ENCODE results near the gene LSR. TPM values are rescaled to one million over a fixed set of nuclear protein-coding genes. Genes with fewer than 3 reads are reported as not detected.

LSR gene
- total RNA-seq, 1 donor from 2014 or later = 0.83 TPM

- no peaks in the 10 kb centered on the region for H3K36me3 Mint-ChIP-seq (ENCODE audit: unreplicated experiment)
- no peaks in the 10 kb centered on the region for H3K9me3 Mint-ChIP-seq (ENCODE audit: unreplicated experiment)
- no peak for TF ChIP-seq CTCF (IDR thresholded peaks at IDR 0.05)
- H3K4me1 Mint-ChIP-seq (ENCODE audit: unreplicated experiment) = no peaks in the 10 kb centered on the region
- no peak overlapping the region for H3K4me3 Mint-ChIP-seq (ENCODE audit: unreplicated experiment)
- H3K27me3 Mint-ChIP-seq (ENCODE audit: unreplicated experiment) = no peaks in the 10 kb centered on the region
- no peak overlapping the region for H3K27ac Mint-ChIP-seq (ENCODE audit: unreplicated experiment)
- DNase-seq (ENCODE audit: extremely low spot score, unreplicated experiment) = no peak
These were observed 51.5 kb downstream of the LSR start for GRCh38 chr19:35300339-35300649.

- H3K4me3 Mint-ChIP-seq (ENCODE audit: unreplicated experiment) = no peak overlapping the region
- no peak for TF ChIP-seq CTCF (IDR thresholded peaks at IDR 0.05)
- no peaks in the 10 kb centered on the region for H3K4me1 Mint-ChIP-seq (ENCODE audit: unreplicated experiment)
- no peaks in the 10 kb centered on the region for H3K36me3 Mint-ChIP-seq (ENCODE audit: unreplicated experiment)
- no peaks in the 10 kb centered on the region for H3K27me3 Mint-ChIP-seq (ENCODE audit: unreplicated experiment)
- no peaks in the 10 kb centered on the region for H3K9me3 Mint-ChIP-seq (ENCODE audit: unreplicated experiment)
- no peak for DNase-seq (ENCODE audit: extremely low spot score, unreplicated experiment)
- no peak overlapping the region for H3K27ac Mint-ChIP-seq (ENCODE audit: unreplicated experiment)
These were observed 53.2 kb downstream of the LSR start for GRCh38 chr19:35301961-35302360.

GRCh38 chr19:35302446-35302845 is 53.6 kb downstream of the LSR start:
- Mint-ChIP-seq H3K27me3 (ENCODE audit: unreplicated experiment) (no peaks in the 10 kb centered on the region), H3K27ac (ENCODE audit: unreplicated experiment) (no peak overlapping the region), H3K9me3 (ENCODE audit: unreplicated experiment) (no peaks in the 10 kb centered on the region), H3K4me3 (ENCODE audit: unreplicated experiment) (no peak overlapping the region), H3K4me1 (ENCODE audit: unreplicated experiment) (no peaks in the 10 kb centered on the region), H3K36me3 (ENCODE audit: unreplicated experiment) (no peaks in the 10 kb centered on the region)
- no peak for DNase-seq (ENCODE audit: extremely low spot score, unreplicated experiment)
- no peak for TF ChIP-seq CTCF (IDR thresholded peaks at IDR 0.05)

- Mint-ChIP-seq H3K27ac (ENCODE audit: unreplicated experiment) (no peak overlapping the region), H3K27me3 (ENCODE audit: unreplicated experiment) (peaks cover 4% of the 10 kb centered on the region), H3K4me1 (ENCODE audit: unreplicated experiment) (no peaks in the 10 kb centered on the region), H3K9me3 (ENCODE audit: unreplicated experiment) (no peaks in the 10 kb centered on the region), H3K4me3 (ENCODE audit: unreplicated experiment) (no peak overlapping the region), H3K36me3 (ENCODE audit: unreplicated experiment) (no peaks in the 10 kb centered on the region)
- DNase-seq (ENCODE audit: extremely low spot score, unreplicated experiment) = no peak
- no peak for TF ChIP-seq CTCF (IDR thresholded peaks at IDR 0.05)
These were observed 54.6 kb downstream of the LSR start for GRCh38 chr19:35303357-35303915.

- Mint-ChIP-seq H3K4me1 (ENCODE audit: unreplicated experiment) (no peaks in the 10 kb centered on the region), H3K27me3 (ENCODE audit: unreplicated experiment) (peaks cover 4% of the 10 kb centered on the region), H3K4me3 (ENCODE audit: unreplicated experiment) (no peak overlapping the region), H3K36me3 (ENCODE audit: unreplicated experiment) (no peaks in the 10 kb centered on the region), H3K9me3 (ENCODE audit: unreplicated experiment) (no peaks in the 10 kb centered on the region), H3K27ac (ENCODE audit: unreplicated experiment) (no peak overlapping the region)
- DNase-seq (ENCODE audit: extremely low spot score, unreplicated experiment) = no peak
- no peak for TF ChIP-seq CTCF (IDR thresholded peaks at IDR 0.05)
These were observed 55.2 kb downstream of the LSR start for GRCh38 chr19:35304036-35304435.
